Measurements from ENCODE around the gene DPCD. TPM values are rescaled to one million over a fixed set of nuclear protein-coding genes. Genes with fewer than 3 reads are reported as not detected.
"Not testable (repeated sequence)": the region's sequence is repeated elsewhere in the genome, so short reads cannot be mapped to it uniquely, and the experiment has no call there.

DPCD gene
- total and polyA plus RNA-seq, 10 of the 15 experiments (the other 5 are each of a cell fraction or from before 2014, with no cell fraction given), result 9.7 to 50.9 (median 26.3) TPM

DNA sequence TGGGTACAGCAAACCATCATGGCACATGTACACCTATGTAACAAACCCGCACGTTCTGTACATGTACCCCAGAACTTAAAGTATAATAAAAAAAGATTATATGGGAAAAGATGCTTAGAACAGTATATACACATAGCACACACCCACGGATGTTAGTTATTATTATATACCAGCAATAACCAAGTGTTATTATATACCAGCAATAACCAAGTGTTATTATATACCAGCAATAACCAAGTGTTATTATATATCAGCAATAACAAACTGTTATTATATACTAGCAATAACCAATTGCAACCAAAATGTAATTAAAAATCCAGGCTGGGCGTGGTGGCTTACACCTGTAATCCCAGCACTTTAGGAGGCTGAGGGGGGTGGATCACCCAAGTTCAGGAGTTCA lies 45.4 kb downstream of the DPCD start:
- FAIRE-seq; H2AFZ ChIP-seq (ENCODE audit: control insufficient read depth, low read depth, low read length); H3K9ac ChIP-seq (ENCODE audit: control insufficient read depth, insufficient read depth, low read length); H3K79me2 ChIP-seq (ENCODE audit: control insufficient read depth, insufficient read depth, low read length); H3K4me3 ChIP-seq; intact Hi-C loops (cut with micrococcal nuclease; ENCODE audit: unreplicated experiment); H4K20me1 ChIP-seq (ENCODE audit: control insufficient read depth, insufficient read depth); POLR2A ChIA-PET; H3K4me2 ChIP-seq (ENCODE audit: control insufficient read depth, insufficient read depth); H3K36me3 ChIP-seq (ENCODE audit: control insufficient read depth in 2 of 2, insufficient read depth in 2 of 2, low read length in 1 of 2); H3K4me1 ChIP-seq (ENCODE audit: control insufficient read depth, insufficient read depth, low read length); SMC1A ChIA-PET (ENCODE audit: uncharacterized antibody, unreplicated experiment); H3K9me3 ChIP-seq (replicated peaks; ENCODE audit: control insufficient read depth, insufficient read depth, low read length); RAD21 ChIA-PET (ENCODE audit: unreplicated experiment); ATAC-seq; BruUV-seq (replicated peaks); H3K27ac ChIP-seq (ENCODE audit: control insufficient read depth, insufficient read depth); in situ Hi-C loops (cut with MboI); H3K27me3 ChIP-seq (replicated peaks in 1 of 2; ENCODE audit: control insufficient read depth in 2 of 2, insufficient read depth in 2 of 2, low read length in 1 of 2); DNase-seq (ENCODE audit: low read depth, low spot score): not testable (repeated sequence)
- CTCF ChIA-PET, result interaction anchor here (0.8 kb wide), 1 partner anchor 31 kb away, joined by 3 read pairs; no protein-coding TSS in a partner anchor
- 89% methylated on average over 4 of the region's 4 CpGs for WGBS (ENCODE audit: insufficient coverage, insufficient replicate concordance, low lambda C conversion rate, missing lambda C conversion rate)

DNA sequence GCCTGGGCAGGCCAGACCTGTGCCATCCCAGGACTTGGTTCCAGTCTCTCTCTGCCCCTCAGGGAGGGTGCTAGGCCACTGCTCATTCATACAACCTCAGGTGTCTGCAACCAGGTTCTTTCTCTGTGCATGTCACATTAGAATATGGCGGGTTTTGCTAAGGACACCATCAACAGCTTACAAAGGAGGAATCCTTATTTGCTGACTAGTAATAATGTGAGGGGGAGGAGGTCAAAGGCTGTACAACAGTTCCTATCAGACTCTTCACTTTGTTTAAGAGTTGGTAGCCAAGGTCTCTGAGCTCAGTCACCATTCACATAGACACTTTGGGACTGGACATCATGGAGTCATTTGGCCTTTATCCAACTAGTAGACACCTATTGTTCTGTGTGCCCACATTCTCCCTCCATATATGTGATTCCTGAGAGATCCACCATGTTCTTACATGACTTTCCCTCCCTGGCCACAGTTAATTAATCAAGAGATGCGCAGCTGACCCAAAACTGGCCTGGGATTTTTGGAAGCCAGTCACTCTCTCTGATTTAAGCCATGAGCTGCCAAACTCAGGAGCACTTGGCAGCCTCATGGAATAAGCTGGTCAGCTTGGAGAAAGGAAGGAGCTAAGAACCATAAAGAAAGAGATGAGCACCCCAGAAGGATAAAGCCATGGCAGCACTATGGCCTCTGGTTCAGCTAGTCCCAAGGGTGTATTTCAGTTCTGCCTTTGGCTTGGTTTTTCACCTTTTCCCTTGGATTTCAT lies 51.2 kb downstream of the DPCD start:
- Histone ChIP-seq H3K27me3 (replicated peaks in 1 of 2; ENCODE audit: control insufficient read depth in 2 of 2, insufficient read depth in 2 of 2, low read length in 1 of 2) (no peaks in the 10 kb centered on the region), H3K36me3 (ENCODE audit: control insufficient read depth in 2 of 2, insufficient read depth in 2 of 2, low read length in 1 of 2) (peaks cover 3 to 8% of the 10 kb centered on the region in 2 experiments; a peak in 3 of 4 replicates), H3K79me2 (ENCODE audit: control insufficient read depth, insufficient read depth, low read length) (no peaks in the 10 kb centered on the region), H3K9me3 (replicated peaks; ENCODE audit: control insufficient read depth, insufficient read depth, low read length) (no peaks in the 10 kb centered on the region), H3K9ac (ENCODE audit: control insufficient read depth, insufficient read depth, low read length) (no peak overlapping the region), H4K20me1 (ENCODE audit: control insufficient read depth, insufficient read depth) (no peaks in the 10 kb centered on the region), H3K4me1 (ENCODE audit: control insufficient read depth, insufficient read depth, low read length) (no peaks in the 10 kb centered on the region), H2AFZ (ENCODE audit: control insufficient read depth, low read depth, low read length) (no peak overlapping the region), H3K27ac (ENCODE audit: control insufficient read depth, insufficient read depth) (no peak overlapping the region), H3K4me2 (ENCODE audit: control insufficient read depth, insufficient read depth) (no peak overlapping the region), H3K4me3 (no peak overlapping the region)
- no peak for ATAC-seq
- intact Hi-C loops (cut with micrococcal nuclease; ENCODE audit: unreplicated experiment) (no loop called here), in situ Hi-C loops (cut with MboI) (no loop called here)
- no peak for TF ChIP-seq STAT3 (IDR thresholded peaks at IDR 0.05; ENCODE audit: low read depth, low read length)
- no peak for TF ChIP-seq SUZ12 (IDR thresholded peaks at IDR 0.05; ENCODE audit: unreplicated experiment)
- TF ChIP-seq IRF4 (IDR thresholded peaks at IDR 0.05; ENCODE audit: low read depth, low read length), result no peak
- no peak for TF ChIP-seq CREB1 (IDR thresholded peaks at IDR 0.05; ENCODE audit: low read depth)
- no peak for TF ChIP-seq POLR2A (IDR thresholded peaks at IDR 0.05; ENCODE audit: low read depth, low read length)
- no peak for TF ChIP-seq KLF5 (IDR thresholded peaks at IDR 0.05; ENCODE audit: partially characterized antibody)
- ChIA-PET POLR2A (no interaction called here), CTCF (interaction anchor here (1.4 to 2.0 kb wide), 2 partner anchors 18 to 142 kb away, joined by 4 to 6 read pairs; no protein-coding TSS in a partner anchor), SMC1A (ENCODE audit: uncharacterized antibody, unreplicated experiment) (interaction anchor here (0.8 to 1.2 kb wide), 2 partner anchors 10 to 14 kb away, joined by 3 read pairs; no protein-coding TSS in a partner anchor), RAD21 (ENCODE audit: unreplicated experiment) (no interaction called here)
- 97% methylated on average over 2 of the region's 2 CpGs for WGBS (ENCODE audit: insufficient coverage, insufficient replicate concordance, low lambda C conversion rate, missing lambda C conversion rate)
- no peak for DNase-seq (ENCODE audit: low read depth, low spot score)
- no peak for FAIRE-seq
- BruUV-seq (replicated peaks), result no TSS peak

All from GM12878 (cell line).